ENCODE results near the gene TMEM132D.

DNA sequence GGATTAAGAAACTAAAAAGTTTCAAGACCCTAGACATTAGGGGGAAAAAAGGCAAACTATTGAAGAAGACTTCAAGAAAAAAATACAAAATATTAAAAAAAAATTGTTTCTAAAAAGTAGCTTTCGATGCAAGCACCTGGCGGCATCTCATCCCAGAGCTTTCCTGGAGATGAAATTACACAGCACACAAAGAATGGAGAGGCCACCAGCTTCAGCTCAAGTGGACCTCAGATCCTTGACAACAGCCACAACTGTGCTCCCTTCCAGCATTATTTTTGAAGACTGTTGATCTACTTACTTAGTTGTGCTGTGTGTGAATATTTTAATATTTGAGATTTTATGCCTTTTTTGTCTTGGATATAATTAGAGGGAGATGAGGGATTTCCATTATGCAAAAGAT is 571.5 kb downstream of the TMEM132D start:
- TF ChIP-seq POLR2A (IDR thresholded peaks at IDR 0.05): no peak
- TF ChIP-seq CTCF (IDR thresholded peaks at IDR 0.05): no peak
- no peak for TF ChIP-seq POLR2AphosphoS5 (IDR thresholded peaks at IDR 0.05; ENCODE audit: insufficient read depth in 1 of 2, low read depth in 1 of 2)

All from vagina (tissue), 2 donors.